ENCODE results near the gene EIF4A3. TPM values are rescaled to one million over a fixed set of nuclear protein-coding genes. Genes with fewer than 3 reads are reported as not detected.

The EIF4A3 gene
- polyA plus RNA-seq, 4 donors, result 102 to 122 (median 115) TPM

DNA sequence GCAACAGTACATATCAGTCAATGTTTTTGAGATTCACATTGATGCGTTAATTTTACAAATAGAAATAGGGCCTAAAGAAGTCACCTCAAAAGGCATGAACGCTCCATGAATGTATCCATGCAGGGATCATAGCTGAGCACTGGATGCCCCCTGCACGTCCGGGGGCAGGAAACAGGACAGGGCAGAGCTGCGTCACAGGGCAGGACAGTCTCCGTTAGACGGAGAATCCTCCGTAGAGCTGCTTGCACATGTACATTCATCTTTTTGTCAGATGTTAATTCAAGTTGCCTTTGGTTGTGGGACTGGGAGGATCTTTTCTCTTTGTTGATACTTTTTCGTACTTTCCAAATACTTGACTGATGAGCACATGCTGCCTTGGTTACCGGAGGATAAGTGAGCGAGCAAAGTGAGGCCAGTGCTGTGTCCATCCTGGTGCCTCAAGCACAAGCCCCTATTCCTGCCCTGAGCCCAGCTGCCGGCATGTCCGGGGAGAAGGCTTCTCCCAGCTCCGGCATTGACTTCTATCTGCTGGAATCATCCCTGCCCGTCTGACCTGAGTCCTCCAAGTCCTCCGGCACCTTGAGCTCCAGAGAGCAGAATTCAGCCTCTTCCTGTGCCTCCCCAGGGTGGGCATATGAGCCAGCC, 30.5 kb downstream of the EIF4A3 start:
- no peak for DNase-seq (ENCODE audit: low read depth in 4 of 4, low spot score in 3 of 4)

DNA sequence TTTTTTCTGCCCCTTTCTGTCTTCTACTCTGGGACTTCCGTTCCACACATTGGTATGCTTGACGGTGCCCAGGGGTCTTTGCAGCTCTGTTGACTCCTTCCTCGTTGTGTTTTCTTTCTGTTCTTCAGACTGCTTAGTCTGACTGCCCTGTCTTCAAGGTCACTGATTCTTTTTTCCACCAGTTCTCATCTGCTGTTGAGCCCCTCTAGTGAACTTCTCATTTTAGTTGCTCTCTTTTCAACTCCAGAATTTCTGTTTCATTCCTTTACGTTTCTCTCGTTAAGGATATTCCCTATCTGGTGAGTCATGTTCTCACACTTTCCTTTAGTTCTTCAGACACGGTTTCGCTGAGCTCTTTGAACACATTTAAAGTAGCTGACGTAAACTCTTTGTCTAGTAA, 31.8 kb downstream of the EIF4A3 start:
- no peak for DNase-seq (ENCODE audit: low read depth in 4 of 4, low spot score in 3 of 4)

DNA sequence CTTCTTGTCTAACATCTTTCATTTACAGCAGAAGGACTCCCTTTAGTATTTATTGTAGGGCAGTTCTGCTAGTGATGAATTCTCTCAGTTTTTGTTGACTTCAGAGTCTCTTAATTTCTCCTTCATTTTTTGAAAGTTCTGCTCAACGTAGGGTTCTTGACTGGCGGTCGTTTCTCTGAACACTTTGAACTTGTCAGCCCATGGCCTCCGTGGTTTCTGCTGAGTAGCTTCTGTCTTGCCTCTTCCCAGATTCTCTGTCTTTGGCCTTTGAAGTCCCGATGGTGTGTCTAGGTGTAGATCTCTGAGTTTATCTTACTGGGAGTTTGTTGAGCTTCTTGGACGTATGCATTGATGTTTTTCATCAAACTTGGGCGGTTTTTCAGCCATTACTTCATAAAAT, 32.2 kb downstream of the EIF4A3 start:
- DNase-seq (ENCODE audit: low read depth in 4 of 4, low spot score in 3 of 4), result no peak

DNA sequence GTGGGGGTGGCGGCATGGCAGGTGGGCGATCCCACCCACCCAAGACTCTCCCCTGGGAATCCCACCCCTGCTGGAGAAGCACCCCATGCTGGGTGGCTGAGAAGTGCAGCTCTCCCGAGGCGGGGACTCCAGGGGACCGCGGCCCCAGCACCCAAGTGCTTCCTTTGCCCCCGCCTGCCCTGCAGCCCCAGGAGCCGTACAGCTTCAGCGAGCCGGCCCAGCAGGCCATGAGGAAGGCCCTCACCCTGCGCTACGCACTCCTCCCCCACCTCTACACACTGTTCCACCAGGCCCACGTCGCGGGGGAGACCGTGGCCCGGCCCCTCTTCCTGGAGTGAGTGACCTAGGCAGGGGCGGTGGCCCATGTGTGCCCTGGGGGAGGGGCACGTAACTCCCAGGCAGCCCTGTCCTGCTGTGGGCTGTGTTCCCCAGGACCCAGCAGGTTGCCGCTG, 33.9 kb downstream of the EIF4A3 start:
- DNase-seq (ENCODE audit: low read depth in 4 of 4, low spot score in 3 of 4), result no peak

DNA sequence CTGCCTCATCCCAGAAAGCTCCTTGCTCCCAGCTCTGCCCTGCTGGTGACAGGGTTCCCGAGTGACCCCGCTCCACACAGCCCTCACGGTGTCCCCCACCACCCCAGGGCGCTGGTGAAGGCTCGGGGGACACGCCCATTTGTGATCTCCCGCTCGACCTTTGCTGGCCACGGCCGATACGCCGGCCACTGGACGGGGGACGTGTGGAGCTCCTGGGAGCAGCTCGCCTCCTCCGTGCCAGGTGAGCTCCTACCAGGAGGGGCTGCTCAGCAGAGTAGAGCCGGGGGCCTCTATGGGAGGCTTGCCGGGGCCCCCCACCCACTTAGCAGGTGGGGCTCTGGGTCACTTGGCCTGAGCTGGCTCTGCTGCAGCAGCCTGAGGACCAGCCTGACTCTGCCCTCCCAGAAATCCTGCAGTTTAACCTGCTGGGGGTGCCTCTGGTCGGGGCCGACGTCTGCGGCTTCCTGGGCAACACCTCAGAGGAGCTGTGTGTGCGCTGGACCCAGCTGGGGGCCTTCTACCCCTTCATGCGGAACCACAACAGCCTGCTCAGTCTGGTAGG, 34.4 kb downstream of the EIF4A3 start:
- DNase-seq (ENCODE audit: low read depth in 4 of 4, low spot score in 3 of 4), result no peak

DNA sequence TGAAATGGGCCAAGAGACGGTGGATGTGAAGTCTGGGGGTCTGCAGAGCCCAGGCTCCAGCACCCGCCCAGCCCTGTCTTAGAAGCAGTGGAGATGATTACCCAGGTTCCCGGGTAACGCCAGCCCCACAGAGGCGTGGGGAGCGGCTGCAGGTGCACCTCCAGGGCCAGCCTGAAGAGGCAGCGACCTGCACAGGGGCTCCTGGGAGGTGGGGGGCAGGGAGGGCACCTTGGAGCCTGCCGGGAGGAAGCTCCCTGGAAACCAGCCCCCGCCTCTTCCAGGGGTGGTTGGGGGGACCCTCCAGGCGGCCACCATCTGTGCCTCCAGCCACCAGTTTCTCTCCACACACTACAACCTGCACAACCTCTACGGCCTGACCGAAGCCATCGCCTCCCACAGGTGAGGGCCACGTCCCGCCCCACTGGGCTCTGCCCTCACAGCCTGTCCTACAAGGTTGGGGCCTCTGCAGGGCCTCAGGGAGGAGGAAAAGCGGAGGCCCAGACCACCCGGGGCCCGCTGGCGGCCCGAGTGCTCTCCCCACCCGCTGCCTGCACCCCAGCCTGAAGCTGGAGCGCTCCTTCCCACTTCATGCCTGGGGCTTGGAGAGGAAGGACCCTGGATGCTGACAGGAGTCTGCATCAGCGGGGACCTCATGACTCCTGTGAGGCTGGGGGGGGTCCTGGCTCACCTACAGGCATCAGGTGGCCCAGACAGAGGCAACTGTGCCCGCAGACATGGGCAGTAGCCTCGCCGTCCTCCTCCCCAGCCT, 35.0 kb downstream of the EIF4A3 start:
- no peak for DNase-seq (ENCODE audit: low read depth in 4 of 4, low spot score in 3 of 4)

DNA sequence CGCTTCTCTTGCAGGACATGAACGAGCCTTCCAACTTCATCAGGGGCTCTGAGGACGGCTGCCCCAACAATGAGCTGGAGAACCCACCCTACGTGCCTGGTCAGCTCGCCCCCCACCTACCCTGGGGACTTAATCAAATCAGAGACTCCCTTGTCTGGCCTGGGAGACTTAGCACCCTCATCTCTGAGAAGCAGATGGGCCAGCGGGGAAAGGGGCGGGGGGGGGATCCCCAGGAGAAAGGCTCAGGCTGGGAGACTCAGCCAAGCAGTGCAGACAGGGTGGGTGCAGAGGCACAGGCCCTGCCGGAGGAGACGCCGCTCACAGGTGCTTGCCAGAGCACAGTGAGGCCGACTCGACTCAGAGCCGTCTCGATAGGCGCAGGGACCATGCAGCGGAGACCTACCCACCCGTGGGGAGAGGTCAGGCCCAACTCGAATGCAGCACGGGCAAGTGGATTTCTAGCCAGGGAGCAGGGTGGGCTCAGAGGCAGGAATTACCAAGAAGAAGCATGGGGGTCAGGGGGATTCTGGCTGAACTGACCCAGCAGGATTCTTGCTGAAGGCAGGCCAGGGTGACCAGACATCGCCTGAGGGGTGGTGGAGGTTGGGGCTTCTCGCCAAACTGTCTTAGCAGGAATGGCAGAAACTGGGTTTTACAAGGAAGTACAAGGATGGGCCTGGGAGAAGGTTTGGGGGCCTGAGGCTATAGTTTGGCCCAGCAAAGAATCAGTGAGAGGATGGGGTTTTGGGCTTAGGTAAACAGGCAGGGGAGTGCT, 35.8 kb downstream of the EIF4A3 start:
- DNase-seq (ENCODE audit: low read depth in 4 of 4, low spot score in 3 of 4), result no peak

DNA sequence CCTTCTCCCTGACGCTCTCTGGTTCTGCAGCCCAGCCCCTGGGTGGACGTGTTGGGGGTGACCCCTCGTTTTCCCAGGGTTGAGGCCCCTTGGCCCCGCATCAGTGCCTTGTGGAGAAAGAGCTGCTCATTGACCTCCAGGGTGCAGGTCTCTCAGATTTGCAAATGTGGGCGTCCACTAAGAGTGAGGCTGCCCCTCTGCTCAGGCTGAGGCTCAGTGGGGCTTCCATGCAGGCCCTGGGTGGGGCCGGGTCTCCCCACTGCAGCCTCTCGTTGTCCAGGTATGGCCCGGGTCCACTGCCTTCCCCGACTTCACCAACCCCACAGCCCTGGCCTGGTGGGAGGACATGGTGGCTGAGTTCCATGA, 36.5 kb downstream of the EIF4A3 start:
- DNase-seq (ENCODE audit: low read depth in 4 of 4, low spot score in 3 of 4), result no peak

DNA sequence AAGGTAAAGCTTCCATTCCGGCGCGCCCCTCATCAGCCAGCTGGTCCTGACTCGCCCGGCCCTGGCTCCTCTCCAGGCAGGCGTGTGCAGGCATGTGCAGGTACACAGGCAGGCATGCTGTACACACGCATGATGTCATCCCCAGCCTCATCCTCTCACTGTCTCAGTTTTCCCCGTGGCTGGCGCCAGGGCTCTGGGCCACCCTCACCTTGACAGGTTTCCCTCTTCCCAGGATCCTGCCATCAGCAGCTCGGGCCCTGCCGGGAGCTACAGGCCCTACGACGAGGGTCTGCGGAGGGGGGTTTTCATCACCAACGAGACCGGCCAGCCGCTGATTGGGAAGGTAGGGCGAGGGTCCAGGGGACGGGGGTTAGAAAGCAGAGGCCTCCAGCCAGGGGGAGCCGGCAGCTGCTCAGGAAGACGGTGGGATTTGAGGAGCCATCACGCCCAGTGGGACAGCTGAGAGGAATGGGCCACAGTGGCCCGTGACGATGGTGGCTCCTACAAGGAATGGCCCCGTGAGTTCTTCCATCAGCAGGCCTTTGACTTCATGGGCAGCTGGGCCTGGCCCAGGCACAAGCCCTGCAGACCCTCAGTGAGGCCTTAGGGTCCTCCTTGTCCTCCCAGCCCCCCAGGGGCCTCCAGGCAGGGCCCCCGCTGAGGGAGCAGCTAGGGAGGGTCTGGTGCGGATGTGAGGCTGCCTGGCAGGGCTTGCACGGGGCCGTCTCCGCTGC, 37.0 kb downstream of the EIF4A3 start:
- no peak for DNase-seq (ENCODE audit: low read depth in 4 of 4, low spot score in 3 of 4)

DNA sequence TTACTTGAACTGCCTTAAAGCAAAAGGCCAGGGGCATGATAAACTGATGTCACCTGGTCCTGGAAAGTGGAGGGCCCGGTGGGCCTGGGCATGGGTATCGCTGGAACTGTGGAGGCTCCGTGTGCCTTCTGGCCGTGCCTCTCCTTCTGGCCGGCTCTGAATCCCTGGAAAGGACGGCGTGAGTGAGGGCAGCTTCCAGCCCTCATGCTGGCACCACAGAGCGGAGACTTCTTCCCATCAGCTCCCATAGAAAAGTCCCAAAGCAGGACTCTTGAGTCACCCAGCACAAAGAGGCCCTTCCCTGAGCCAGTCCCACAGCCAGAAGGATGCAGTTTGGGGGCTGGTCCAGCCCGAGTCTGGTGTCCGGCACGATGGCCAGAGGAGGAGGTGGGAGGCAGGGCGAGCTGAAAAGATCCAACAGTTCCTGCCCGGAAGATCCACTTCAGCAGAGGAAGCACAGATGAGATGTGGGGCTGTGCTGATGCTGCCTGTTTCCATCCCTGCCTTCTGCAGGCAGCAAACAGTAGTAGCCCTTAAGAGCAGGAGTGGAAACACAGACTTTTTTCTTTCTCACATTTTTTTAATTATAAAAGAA, 37.8 kb downstream of the EIF4A3 start:
- no peak for DNase-seq (ENCODE audit: low read depth in 4 of 4, low spot score in 3 of 4)

DNA sequence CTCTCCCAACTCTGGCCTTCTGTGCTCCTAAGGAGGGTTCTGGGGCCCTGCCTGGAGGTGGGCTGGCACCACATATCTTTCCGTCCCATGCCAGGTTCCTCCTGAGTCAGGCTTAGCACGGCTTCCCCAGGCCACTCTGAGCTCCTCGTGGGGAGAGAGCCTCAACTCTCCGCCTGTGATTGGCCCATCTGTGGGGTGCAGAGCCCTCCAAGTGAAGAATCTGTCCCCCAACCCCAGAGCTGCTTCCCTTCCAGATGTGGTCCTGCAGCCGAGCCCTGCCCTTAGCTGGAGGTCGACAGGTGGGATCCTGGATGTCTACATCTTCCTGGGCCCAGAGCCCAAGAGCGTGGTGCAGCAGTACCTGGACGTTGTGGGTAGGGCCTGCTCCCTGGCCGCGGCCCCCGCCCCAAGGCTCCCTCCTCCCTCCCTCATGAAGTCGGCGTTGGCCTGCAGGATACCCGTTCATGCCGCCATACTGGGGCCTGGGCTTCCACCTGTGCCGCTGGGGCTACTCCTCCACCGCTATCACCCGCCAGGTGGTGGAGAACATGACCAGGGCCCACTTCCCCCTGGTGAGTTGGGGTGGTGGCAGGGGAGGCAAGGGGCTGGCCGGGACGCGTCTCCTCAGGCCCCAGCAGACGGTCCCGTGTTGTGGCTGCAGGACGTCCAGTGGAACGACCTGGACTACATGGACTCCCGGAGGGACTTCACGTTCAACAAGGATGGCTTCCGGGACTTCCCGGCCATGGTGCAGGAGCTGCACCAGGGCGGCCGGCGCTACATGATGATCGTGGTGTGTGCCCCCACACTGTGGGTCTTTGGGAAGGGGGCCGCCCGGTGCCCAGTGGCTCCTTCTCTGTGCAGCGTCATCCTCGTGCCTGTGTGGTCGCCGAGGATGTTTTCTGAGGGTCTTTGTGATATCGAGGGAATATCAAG, 38.6 kb downstream of the EIF4A3 start:
- DNase-seq (ENCODE audit: low read depth in 4 of 4, low spot score in 3 of 4), result no peak

DNA sequence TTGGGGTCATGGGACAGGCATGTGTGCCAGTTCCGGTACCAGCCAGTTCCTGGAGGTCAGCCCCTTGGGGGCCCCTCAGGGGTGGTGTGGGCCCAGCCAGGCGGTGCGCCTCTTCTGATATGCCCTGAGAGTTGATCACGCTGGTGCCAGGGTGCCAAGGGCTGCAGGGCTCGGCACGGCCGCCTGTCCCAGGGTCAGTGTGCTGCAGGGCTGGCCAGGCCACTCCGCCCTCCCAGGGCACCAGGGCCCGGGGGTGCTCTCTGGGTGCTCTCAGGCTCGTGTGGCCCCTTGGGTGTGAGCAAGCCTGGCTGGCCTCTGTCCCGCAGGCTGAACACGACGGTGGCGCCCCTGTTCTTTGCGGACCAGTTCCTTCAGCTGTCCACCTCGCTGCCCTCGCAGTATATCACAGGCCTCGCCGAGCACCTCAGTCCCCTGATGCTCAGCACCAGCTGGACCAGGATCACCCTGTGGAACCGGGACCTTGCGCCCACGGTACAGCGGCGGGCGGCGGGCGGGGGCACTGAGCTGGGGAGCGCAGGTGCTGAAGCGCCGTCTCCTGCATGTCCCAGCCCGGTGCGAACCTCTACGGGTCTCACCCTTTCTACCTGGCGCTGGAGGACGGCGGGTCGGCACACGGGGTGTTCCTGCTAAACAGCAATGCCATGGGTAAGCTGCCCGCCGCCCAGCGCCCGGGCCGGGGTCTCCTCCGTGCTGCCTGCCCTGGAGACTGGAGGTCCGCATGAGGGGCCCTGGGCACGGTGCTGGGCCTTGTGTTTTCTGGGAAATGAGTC, 39.5 kb downstream of the EIF4A3 start:
- no peak for DNase-seq (ENCODE audit: low read depth in 4 of 4, low spot score in 3 of 4)

DNA sequence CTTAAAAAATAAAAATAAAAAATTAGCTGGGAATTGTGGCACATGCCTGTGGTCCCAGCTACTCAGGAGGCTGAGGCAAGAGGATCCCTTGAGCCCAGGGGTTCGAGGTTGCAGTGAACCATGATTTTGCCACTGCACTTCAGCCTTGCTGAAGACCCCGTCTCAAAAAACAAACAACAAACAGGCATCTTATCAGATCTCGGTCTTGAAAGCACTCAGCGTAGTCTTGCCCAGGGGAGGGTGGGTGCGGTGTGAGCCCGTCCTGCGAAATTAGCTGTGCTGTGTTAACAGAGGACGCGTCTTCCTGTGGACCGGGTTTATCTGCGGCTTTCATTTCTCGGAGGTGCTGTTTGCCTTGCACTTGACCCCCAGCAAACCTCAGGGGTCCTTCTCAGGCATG, 40.2 kb downstream of the EIF4A3 start:
- no peak for DNase-seq (ENCODE audit: low read depth in 4 of 4, low spot score in 3 of 4)

DNA sequence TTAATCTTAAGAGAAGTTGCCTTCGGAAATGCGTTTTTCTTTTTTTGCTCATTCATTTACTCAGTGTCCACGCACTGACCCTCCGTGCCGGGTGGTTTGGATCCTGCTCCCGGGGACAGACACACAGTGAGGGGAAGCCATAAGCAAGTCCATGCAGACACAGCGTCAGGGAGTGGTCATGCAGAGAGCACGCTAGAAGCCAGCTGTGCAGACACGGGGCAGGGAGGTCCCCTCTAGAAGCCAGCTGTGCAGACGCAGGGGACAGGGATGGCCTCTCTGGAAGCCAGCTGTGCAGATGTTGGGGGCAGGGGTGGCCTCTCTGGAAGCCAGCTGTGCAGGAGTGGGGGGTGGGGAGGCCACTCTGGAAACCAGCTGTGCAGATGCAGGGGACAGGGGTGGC, 40.8 kb downstream of the EIF4A3 start:
- DNase-seq (ENCODE audit: low read depth in 4 of 4, low spot score in 3 of 4), result no peak

DNA sequence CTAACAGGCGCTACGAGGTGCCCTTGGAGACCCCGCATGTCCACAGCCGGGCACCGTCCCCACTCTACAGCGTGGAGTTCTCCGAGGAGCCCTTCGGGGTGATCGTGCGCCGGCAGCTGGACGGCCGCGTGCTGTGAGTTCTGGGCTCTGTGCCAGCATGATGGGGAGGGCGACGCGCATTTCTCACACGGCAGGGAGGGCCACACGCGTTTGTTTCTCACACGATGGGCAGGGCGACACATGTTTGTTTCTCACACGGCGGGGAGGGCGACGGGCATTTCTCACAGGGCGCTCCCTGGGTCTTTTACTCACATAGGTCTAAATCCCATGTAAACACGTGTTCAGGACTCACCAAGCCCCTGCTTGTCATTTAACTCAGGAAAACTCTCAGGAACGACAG, 41.2 kb downstream of the EIF4A3 start:
- DNase-seq (ENCODE audit: low read depth in 4 of 4, low spot score in 3 of 4), result no peak

DNA sequence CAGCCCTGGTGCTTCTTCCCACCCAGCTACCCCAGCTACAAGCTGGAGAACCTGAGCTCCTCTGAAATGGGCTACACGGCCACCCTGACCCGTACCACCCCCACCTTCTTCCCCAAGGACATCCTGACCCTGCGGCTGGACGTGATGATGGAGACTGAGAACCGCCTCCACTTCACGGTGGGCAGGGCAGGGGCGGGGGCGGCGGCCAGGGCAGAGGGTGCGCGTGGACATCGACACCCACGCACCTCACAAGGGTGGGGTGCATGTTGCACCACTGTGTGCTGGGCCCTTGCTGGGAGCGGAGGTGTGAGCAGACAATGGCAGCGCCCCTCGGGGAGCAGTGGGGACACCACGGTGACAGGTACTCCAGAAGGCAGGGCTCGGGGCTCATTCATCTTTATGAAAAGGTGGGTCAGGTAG, 42.0 kb downstream of the EIF4A3 start:
- DNase-seq (ENCODE audit: low read depth in 4 of 4, low spot score in 3 of 4), result no peak

DNA sequence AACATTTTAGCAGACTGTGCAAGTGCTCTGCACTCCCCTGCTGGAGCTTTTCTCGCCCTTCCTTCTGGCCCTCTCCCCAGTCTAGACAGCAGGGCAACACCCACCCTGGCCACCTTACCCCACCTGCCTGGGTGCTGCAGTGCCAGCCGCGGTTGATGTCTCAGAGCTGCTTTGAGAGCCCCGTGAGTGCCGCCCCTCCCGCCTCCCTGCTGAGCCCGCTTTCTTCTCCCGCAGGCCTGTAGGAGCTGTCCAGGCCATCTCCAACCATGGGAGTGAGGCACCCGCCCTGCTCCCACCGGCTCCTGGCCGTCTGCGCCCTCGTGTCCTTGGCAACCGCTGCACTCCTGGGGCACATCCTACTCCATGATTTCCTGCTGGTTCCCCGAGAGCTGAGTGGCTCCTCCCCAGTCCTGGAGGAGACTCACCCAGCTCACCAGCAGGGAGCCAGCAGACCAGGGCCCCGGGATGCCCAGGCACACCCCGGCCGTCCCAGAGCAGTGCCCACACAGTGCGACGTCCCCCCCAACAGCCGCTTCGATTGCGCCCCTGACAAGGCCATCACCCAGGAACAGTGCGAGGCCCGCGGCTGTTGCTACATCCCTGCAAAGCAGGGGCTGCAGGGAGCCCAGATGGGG, 42.5 kb downstream of the EIF4A3 start:
- no peak for DNase-seq (ENCODE audit: low read depth in 4 of 4, low spot score in 3 of 4)

Measured in left renal pelvis (tissue), 4 donors.